NCI-H1436 treated with DMSO at 0.1 percent for 48 hours (cell line): Measurements from ENCODE around the gene SLC44A1.
"Not testable (repeated sequence)": the region's sequence is repeated elsewhere in the genome, so short reads cannot be mapped to it uniquely, and the experiment has no call there.

ENCODE experiments used
- DNase-seq: peaks from one replicate; lab custom pipeline; 2025; lab: John Stamatoyannopoulos, UW

Gene SLC44A1

DNA sequence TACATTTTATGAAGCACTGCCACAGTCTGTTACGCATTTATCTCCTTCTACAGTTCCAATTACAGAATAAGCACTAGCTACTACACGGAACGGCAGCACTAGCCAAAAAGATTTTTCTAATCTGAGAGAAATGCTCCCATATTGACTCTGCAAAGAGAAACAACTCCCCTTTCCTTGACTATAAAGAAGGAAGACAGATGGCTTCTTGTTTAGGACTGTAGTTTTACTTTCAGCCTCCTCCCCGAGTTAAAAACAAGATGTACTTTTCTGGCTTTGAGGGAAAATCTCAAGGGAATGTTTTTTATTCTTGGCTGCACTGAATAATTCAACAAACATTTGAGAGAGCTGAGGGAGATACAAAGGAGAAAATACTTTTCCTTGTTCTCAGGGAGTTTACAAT lies 1.9 kb upstream of the SLC44A1 start:
- DNase-seq, result no peak

DNA sequence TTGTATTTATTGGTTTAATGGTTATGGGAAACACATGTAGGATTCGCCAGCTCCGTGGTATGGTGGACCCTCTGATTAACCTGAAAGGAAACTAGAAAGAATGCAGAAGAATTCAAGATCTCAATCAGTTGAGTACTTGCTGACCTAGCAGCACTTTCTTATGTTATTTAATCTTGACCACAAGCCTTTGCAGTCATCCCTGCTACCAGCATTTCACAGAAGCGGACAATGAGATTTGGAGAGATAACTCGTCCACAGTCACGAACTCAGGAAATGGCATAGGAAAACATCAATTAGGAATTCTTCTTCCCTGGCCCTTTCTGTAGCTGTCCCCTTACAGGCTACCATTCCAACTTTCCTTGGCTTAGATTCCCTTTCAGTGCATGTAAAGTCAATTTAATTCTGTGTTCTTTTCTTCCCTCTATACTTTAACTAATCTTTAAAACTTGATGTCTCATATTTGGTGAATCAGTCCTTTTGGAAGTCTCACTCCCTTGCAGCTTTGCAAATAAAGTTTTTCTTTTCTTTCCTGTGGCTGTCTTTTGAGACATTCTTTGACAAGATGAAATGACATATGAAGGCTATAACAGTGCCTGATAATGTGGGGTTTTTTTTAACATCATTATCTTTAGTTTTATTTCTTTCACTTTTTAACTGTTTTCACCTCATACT lies 1.3 kb upstream of the SLC44A1 start:
- no peak for DNase-seq

DNA sequence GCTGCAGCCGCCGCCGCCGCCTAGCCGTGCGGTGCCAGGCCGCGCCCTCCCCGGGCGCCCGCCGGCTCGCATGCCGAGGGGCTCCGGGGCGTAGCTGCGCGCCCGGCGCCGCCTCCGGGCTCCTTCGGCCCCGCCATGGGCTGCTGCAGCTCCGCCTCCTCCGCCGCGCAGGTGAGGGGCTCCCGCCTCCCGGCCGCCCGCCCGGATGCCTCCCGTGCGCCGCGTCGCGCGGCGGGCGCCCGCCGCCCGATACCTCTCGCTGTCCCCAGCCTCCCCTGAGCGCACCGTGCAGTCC lies 230 bp downstream of the SLC44A1 start:
- DNase-seq, result no peak

DNA sequence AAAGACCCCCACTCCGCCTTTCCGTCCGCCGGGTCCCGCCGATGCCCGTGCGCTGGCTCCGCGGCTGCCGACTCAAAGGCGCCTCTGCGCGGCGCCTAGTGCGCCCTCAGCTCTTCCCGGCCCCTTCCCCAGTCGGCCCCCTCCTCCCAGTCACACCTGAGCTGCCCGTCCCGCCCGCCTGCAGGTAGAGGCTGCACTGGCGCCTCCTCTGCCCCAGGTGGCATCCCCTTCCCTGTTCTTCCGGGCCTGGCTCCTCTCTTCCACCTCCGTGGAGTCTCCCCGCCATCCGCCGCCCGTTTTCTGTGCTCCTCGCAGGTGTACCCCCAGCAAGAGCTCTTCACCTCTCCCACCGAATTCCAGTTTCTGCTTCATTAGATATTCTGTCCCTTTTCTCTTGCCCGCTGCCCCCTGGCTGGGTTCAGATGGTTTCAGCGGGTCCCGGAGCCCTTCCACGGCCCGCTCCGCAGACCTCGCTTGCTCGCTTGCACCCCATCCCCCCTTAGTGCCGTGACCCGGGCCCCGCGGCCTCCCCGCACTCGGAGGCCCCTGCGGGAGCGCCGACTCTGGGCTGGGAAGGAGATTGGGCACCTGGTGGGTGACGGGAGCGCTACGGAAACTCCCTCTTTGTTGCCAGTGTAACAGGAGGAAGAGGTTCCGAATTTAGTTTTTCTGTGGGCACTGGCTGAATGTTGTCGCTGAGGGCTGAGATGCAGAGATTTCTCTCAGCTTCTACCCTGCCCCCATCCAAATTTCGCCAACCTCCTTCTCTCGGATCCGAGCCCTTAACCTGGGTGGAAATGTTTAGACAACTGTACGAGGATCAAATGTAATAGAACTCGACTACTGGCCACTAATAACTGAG lies 809 bp downstream of the SLC44A1 start:
- DNase-seq, result no peak

- DNase-seq, result no peak
Observed at GRCh38 chr9:105245891-105246161, 1.4 kb downstream of the SLC44A1 start.

DNA sequence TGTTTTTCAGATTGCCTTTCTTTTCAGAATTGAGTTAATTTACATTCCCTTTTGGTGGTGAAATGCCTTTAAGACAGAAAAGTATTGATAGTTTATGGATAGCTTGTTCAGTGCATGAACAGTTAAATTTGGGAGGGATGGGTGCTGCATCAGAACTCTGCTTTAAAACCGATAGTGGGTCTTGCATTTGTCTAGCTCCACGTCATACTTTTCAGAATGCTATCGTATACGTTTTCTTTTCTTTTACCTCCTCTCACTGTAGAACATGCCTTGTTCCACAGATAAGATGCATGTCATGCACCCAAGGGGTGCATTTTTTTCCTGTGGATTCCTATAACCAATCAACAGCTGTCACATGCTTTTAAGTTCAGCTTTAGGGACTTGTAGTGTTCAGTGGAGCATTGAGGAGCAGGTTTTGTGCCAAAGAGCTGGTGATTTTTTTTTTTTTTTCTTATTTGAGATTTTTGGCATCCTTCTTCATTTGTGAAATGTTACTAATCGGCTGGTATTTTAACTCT lies 2.3 kb downstream of the SLC44A1 start:
- no peak for DNase-seq

DNA sequence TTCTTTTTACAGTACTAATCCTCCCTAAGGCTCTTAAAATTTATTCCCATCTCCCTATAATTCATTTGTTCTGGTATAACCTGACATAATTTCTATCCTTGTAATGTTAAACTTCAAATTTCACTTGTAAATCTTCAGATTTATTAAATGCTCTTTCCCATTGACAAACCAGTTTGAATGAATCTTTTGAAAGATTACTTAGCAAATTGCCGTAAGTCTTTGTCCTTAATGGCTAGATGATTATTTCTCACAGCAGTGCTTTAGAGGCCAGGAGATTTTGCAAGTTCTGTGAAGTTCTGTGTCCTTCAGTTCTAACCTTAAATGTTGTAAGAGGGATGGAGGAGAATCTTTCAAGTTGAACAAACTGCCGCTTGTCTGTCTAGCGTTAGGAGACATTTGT lies 4.2 kb downstream of the SLC44A1 start:
- DNase-seq, result no peak

- no peak for DNase-seq
Observed at GRCh38 chr9:105251133-105251532, 6.7 kb downstream of the SLC44A1 start.

GRCh38 chr9:105251733-105252404 lies 7.4 kb downstream of the SLC44A1 start:
- DNase-seq, result no peak

DNA sequence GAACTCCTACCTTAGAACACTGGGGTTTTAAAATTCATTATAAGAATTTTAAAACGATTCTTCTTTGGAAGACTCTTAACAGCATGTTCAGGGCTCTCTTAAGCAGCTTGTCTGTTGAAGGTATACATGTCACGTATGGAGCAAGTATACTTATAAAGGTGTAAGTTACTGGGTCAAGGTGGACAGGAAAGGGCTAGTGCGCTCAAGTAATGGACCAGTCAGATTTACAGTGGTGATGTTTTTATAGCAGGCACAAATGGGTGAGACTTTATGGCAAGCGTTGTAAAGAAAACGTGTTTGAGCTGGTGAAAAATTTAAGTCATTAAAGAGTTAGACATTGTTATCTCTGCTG lies 7.9 kb downstream of the SLC44A1 start:
- no peak for DNase-seq

- no peak for DNase-seq
Observed at GRCh38 chr9:105254226-105254625, 9.8 kb downstream of the SLC44A1 start.

GRCh38 chr9:105255421-105255820 lies 11.0 kb downstream of the SLC44A1 start:
- no peak for DNase-seq

DNA sequence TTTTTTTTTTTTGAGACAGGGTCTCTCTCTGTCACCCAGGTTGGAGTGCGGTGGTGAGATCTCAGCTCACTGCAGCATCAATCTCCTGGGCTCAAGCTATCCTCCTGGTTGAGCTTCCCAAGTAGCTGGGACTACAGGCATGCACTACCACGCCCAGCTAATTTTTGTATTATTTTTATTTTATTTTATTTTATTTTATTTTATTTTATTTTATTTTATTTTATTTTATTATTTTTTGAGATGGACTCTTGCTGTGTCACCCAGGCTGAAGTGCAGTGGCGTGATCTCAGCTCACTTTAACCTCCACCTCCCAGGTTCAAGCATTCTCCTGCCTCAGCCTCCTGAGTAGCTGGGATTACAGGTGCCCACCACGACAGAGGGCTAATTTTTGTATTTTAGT lies 12.1 kb downstream of the SLC44A1 start:
- DNase-seq, result not testable (repeated sequence)

GRCh38 chr9:105257809-105258208 lies 13.4 kb downstream of the SLC44A1 start:
- DNase-seq, result no peak

GRCh38 chr9:105258225-105258737 lies 13.8 kb downstream of the SLC44A1 start:
- DNase-seq, result no peak

DNA sequence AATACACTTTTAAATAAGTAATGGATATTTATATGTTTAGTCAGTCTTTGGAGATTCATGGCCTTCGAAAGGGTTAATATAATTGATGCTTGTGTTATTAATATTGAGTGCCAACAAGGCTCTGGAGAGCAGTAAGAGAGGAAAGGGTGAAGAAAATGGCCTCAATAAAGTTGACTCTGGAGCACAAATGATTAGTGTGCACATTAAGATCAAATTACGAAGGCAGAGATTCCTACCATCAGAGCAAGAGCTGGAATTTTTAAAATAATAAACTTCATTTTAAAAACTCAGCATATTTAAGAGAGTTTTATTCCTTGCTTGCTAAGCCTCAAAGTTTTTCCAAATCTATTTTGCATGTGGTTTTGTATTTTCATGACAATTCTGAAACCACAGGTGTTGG lies 14.8 kb downstream of the SLC44A1 start:
- DNase-seq, result no peak

- no peak for DNase-seq
Observed at GRCh38 chr9:105259731-105260612, 15.5 kb downstream of the SLC44A1 start.

DNA sequence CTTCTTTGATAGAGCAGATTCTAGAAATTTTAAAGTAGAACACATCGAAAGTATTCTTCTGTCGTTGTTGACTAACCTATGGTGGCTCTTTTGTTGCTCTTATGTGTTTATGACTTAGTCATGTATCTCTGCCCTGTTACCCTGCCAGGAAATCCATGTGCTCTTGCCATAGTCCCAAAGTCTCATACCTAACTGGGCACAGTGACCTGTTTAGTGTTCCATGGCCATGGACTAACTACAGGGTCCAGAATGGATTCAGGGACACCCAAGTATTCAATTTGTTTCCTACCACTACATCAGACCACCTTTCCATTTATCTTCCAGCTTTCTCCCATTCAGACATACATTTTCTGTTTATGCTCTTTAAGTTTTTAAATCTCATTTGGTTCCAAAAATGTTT lies 18.0 kb downstream of the SLC44A1 start:
- DNase-seq, result no peak

- DNase-seq, result no peak
Observed at GRCh38 chr9:105264380-105264779, 19.9 kb downstream of the SLC44A1 start.

GRCh38 chr9:105268254-105268653 lies 23.8 kb downstream of the SLC44A1 start:
- DNase-seq, result not testable (repeated sequence)

GRCh38 chr9:105269593-105269992 lies 25.1 kb downstream of the SLC44A1 start:
- DNase-seq, result no peak

DNA sequence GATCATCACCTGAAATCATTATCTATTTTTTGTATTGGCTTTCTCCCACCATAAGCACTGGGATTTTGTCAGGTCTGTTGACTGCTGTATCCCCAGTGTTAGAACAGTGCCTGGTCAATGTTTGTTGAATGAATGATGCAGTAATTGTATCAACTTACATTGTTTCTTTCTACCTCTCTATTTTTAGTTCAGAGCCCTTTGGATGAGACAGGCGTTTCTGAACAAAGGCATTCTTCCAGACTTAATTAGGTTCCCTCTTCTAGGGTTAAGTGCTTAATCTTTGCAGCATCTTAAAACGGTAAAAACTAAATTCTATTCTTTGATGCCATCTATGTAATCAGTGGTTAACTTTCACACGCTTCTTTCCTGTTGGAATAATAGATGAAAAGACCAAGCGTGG lies 26.3 kb downstream of the SLC44A1 start:
- no peak for DNase-seq
